Breast epithelium (tissue), 3 donors: ENCODE results near the gene RIMBP2.

Experiments
- POLR2A ChIP-seq: fragments of 450-650 bp; IDR thresholded peaks from one replicate; pipeline ENCODE4 v1.6.1; 2016; ENCODE audit warnings: antibody characterized with exemption, mild to moderate bottlenecking, moderate library complexity
- POLR2AphosphoS5 ChIP-seq, 3 donors: sonication (generic); formaldehyde crosslinking; IDR thresholded peaks; one replicate each; pipeline ENCODE4 v1.6.1; 2017; ENCODE audit warnings: antibody characterized with exemption in 3 of 3
- TF ChIP-seq, protein P1 (sequence below), 3 donors: fragments of 450-650 bp; IDR thresholded peaks; one replicate each; pipeline ENCODE4 v1.5.1; 2016 to 2017; ENCODE audit warnings: antibody characterized with exemption in 3 of 3, mild to moderate bottlenecking in 3 of 3, moderate library complexity in 3 of 3

DNA sequence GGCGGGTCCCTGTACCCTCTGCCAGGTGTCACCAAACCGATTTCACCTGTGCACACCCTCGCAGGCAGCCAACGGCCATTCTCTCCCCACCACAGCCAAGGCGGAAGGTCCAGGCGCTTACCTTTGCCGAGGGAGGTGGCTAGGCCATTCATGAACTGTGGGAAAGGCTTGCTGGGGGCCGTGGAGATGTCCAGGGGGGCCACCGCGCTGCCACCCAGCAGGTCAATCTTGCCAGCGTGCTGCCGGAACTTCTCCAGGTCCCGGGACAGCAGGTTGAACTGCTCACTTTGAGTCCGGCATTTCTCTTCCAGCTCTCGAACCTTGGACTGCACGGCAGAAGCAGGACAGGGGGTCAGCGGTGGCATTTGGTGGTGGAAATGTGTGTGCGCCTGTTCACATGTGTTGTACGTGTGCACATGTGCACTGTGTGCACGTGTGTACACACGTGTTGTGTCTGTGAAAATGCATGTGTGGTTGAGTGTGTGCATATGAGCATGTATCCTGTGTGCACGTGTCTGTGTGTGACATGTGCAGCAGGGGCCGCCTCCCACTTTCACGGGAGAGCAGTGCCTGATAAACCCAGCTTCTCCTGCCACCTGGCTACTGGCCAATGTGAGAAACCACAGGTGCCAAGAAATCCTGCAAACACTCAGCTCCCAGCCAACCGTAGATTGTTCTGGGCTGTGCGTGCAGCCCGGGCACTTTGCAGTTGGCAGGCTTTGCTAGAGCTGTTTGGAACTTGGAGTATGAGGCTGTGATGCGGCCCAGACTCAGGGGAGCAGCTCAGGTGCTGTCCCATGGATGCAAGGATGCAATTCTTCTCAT, 259.5 kb downstream of the RIMBP2 start:
- TF ChIP-seq, protein P1, sequence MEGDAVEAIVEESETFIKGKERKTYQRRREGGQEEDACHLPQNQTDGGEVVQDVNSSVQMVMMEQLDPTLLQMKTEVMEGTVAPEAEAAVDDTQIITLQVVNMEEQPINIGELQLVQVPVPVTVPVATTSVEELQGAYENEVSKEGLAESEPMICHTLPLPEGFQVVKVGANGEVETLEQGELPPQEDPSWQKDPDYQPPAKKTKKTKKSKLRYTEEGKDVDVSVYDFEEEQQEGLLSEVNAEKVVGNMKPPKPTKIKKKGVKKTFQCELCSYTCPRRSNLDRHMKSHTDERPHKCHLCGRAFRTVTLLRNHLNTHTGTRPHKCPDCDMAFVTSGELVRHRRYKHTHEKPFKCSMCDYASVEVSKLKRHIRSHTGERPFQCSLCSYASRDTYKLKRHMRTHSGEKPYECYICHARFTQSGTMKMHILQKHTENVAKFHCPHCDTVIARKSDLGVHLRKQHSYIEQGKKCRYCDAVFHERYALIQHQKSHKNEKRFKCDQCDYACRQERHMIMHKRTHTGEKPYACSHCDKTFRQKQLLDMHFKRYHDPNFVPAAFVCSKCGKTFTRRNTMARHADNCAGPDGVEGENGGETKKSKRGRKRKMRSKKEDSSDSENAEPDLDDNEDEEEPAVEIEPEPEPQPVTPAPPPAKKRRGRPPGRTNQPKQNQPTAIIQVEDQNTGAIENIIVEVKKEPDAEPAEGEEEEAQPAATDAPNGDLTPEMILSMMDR (IDR thresholded peaks at IDR 0.05) = no peak
- TF ChIP-seq POLR2A (no peak), POLR2AphosphoS5 (IDR thresholded peaks at IDR 0.05) (no peak)
